Astrocyte of the spinal cord (primary cell): ENCODE results near the gene RABGGTA.

ENCODE experiments used
- DNase-seq: peaks from one replicate; pipeline ENCODE4 v3.0.0; 2011; ENCODE audit warnings: low read depth, low spot score
- H3K4me3 ChIP-seq: 2 replicates; pipeline ENCODE4 v1.5.1; 2011; ENCODE audit warnings: low read depth, mild to moderate bottlenecking, low read length, moderate library complexity
- in situ Hi-C: cut with HindIII; loops from 2 replicates; pipeline ENCODE4 v1.10.0; 2017; ENCODE audit warnings: low sequenced_read_pairs
- TF ChIP-seq, protein P1 (sequence below): IDR thresholded peaks from 2 replicates; pipeline ENCODE4 v1.5.1; 2012; ENCODE audit warnings: low read depth, mild to moderate bottlenecking, low read length, inconsistent platforms

RABGGTA gene

DNA sequence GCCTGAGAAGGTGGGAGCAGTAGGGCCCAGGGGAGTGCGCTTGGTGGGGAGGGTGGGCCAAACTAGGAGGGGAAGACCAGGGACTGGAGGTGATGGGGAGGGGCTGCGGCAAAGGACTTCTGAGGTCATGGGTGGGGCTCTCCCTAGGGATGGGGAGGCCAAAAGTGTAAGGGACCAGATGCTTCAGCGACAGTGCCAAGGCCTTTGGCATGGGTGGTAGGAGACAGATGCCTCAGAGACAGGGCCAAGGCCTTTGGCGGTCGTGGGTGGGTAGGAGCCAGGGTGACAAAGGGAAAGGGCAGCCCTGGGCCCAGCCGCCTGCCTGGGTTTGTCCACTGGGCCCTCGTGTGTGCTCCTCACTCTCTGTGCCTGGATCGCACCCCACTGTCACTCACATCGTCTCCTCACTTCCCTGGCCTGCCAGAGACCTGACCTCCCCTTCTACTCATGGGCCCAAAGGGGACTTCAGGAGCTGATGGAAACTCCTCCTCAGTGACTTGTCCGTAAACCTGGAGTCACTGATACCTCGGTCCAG, 13.2 kb upstream of the RABGGTA start:
- in situ Hi-C loops = no loop called here
- DNase-seq = no peak
- no peak overlapping the region for H3K4me3 ChIP-seq
- TF ChIP-seq, protein P1, sequence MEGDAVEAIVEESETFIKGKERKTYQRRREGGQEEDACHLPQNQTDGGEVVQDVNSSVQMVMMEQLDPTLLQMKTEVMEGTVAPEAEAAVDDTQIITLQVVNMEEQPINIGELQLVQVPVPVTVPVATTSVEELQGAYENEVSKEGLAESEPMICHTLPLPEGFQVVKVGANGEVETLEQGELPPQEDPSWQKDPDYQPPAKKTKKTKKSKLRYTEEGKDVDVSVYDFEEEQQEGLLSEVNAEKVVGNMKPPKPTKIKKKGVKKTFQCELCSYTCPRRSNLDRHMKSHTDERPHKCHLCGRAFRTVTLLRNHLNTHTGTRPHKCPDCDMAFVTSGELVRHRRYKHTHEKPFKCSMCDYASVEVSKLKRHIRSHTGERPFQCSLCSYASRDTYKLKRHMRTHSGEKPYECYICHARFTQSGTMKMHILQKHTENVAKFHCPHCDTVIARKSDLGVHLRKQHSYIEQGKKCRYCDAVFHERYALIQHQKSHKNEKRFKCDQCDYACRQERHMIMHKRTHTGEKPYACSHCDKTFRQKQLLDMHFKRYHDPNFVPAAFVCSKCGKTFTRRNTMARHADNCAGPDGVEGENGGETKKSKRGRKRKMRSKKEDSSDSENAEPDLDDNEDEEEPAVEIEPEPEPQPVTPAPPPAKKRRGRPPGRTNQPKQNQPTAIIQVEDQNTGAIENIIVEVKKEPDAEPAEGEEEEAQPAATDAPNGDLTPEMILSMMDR = no peak

DNA sequence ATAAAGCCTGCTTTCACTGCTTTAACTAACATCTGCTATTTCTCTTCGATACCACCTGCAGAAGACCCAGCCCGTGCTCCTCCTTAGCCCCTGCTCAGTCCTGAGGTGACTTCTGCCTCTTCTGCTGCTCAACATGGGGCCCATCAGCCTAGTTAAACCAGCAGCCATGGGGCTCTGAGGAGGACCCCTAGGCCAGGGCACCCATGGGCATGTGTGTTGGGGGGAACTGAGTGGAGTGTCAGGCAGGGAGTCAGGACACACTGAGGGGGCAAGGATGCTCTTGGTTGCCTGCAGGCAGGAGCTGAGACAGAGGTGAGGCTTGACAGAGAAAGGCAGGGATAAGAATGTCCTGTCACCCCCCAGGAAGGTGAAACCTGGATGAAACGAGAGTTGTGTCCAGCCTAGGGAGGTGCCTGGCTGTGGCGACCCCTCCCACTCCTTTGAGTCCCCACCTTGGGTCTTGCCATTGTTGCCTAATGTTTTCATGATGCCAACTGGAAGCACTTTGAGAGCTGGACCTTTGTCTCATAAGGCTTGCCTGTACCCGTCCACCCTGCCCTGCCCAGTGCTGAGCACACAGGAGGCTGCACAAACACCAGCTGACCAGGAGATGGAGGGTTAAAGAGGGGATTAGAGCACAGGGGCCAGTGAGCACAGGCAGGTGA, 12.5 kb upstream of the RABGGTA start:
- in situ Hi-C loops = no loop called here
- H3K4me3 ChIP-seq = no peak overlapping the region
- TF ChIP-seq, protein P1 = no peak
- no peak for DNase-seq

DNA sequence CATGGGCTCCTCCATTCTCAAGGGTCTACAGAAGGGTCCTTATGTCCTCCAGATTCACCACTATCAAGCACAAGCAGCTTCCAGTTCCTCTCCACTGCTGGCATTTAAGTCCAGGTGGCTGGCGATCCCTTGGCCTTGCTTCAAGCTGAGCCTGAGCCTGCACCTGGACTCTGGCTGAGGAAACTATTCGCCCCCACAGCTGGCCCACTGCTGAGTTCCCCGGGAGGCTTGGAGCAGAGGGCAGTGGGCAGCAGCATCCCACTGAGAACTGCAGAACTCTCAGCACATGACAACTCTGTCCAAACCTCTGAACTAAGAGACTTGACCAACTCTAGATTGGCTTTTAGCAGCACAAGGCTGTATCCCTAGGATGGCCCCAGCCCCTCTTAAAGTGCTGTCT, 11.3 kb upstream of the RABGGTA start:
- no peak overlapping the region for H3K4me3 ChIP-seq
- TF ChIP-seq, protein P1 = no peak
- in situ Hi-C loops = no loop called here
- no peak for DNase-seq

DNA sequence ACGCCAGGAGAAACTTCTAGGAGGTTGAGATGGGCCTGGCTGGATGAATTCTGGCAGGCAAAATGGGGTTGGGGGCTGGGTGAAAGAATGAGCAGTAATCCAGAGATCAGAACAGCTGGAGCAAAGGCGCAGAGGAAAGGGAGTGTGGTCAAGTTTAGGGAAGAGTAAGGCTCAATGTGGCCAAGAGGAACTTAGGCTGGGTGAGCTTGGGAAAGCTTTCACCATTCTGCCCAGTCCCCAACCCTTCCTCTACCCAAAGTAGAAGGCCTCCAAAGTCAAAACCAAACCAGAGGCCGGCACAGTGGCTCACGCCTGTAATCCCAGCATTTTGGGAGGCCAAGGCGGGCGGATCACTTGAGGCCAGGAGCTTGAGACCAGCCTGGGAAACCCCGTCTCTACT, 10.2 kb upstream of the RABGGTA start:
- TF ChIP-seq, protein P1 = no peak
- in situ Hi-C loops = no loop called here
- H3K4me3 ChIP-seq = no peak overlapping the region
- DNase-seq = no peak

DNA sequence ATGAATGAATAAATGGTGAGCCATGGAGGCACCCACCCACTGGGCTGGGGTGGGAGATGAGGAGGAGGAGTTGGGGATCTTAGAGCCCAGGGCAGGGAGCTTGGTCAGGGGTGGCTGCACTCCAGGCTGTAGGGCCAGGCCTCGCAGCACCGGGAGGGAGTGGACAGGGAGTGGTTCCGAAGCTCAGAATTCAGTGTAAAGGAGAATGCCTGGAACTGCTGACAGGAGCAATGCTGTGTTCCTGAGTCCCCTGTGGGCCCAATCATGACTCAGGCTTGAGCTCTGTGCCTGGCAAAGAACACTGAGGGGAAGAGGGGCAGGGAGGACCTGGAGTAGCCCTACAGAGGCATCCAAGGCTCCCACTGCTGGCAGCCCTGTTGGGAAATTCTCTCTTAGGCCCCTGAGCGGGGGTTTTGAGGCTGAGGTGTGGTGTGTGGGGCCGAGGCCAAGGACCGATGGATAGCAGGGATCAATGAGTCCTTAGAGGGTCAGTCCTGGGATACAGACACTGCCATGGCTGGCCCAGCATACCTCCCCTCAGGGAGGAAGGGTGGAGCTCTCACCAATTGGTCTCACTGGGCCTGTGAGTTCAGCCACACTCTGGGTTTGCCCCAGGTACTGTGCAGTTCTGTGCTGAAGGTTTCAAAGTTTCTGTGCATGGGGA, 9.5 kb upstream of the RABGGTA start:
- in situ Hi-C loops = no loop called here
- DNase-seq = no peak
- TF ChIP-seq, protein P1 = no peak
- no peak overlapping the region for H3K4me3 ChIP-seq

DNA sequence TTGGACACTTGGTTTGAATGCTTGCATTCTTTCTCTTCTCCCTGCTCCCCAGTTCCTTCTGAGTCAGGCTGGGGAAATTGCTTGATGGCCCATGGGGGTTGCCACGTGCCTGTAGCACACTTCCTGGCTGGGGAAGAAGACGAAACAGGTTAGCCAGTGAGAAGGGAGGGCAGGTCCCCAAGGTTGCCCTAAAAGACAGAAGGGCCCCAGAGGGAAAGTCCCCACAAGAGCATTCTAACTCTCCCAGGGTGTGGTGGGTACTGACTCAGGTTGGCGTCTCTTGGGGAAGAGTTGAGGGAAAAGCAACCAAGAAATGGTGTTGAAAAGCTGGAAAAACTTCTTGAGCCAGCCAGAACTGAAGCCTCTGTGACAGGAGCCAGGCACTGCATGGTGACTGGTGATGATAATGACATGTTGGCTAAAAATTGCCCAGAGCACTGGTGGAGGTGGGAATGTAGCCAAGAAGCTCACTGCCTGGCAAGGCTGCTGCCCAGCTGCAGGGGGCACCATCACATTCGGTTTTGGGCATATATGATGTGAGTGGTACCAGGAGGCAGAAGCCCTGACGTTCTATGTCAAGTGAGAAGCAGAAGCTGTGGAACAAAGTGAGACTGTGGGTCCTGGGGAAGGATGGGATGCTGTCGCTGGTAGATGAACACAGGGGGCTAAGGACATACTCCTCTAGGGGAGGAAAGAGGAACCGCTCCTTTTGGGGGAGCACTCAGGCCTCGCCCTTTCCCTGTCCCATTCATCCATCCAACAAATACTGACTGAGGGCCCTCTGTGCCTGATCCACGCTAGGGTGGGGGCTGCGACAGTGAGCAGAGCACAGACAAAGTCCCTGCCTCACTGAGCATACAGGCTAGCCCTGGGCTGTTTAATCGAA, 8.1 kb upstream of the RABGGTA start:
- in situ Hi-C loops = no loop called here
- no peak for DNase-seq
- TF ChIP-seq, protein P1 = no peak
- H3K4me3 ChIP-seq = no peak overlapping the region
